GM12891 (cell line): Measurements from ENCODE around the gene RAB7A.

Source experiments
- POLR2A ChIP-seq: IDR thresholded peaks from 2 replicates; pipeline ENCODE4 v1.6.1; 2011; ENCODE audit warnings: low read depth, low read length, control low read depth
- POLR2AphosphoS5 ChIP-seq: IDR thresholded peaks from 2 replicates; pipeline ENCODE4 v1.6.1; 2011; ENCODE audit warnings: low read depth, low read length, control low read depth

DNA sequence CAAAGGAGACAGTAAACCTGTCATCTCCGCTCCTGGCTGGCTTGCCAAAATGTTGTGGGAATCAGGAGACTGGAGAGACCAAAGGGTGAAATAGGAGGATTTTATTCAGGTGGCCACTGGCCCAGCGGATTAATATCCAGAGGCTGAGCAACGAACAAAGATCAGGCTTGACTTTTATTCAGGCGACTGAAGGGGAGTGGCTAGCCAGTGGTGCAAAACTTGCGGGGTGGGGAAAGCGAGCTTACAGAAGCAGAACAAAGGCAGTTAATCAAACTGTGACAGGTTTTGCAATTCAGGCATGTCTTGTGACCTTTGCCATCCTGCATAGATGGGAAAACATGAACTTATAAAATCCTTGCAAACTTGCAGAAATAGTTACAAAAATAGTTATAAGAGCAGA is 133.6 kb downstream of the RAB7A start:
- TF ChIP-seq POLR2A (no peak), POLR2AphosphoS5 (no peak)
